Stimulated activated CD4-positive, alpha-beta T cell treated with anti-CD3 and anti-CD28 coated beads, Interleukin-1b, Interleukin-23, amount 100 ng/mL, for 1 hour (primary cell): ENCODE measurements around the gene GPR27.

ENCODE experiments used
- DNase-seq, 2 donors: peaks; one replicate each; pipeline ENCODE4 v3.0.0-alpha.2; 2020; ENCODE audit warnings: low read depth in 2 of 2

Gene GPR27

GRCh38 chr3:71732637-71733036, 21.0 kb upstream of the GPR27 start:
- DNase-seq: no peak

GRCh38 chr3:71733319-71733718, 20.3 kb upstream of the GPR27 start:
- no peak for DNase-seq

- no peak for DNase-seq
Observed at GRCh38 chr3:71734881-71735280, 18.8 kb upstream of the GPR27 start.

GRCh38 chr3:71742621-71743020, 11.0 kb upstream of the GPR27 start:
- DNase-seq: no peak

- no peak for DNase-seq
Observed at GRCh38 chr3:71744738-71745137, 8.9 kb upstream of the GPR27 start.

- DNase-seq: no peak
Observed at GRCh38 chr3:71751602-71752001, 2.1 kb upstream of the GPR27 start.

- no peak for DNase-seq
Observed at GRCh38 chr3:71752831-71753700, 589 bp upstream of the GPR27 start.

GRCh38 chr3:71754610-71755253, 1.1 kb downstream of the GPR27 start:
- DNase-seq: no peak

GRCh38 chr3:71758091-71758490, 4.4 kb downstream of the GPR27 start:
- no peak for DNase-seq

- no peak for DNase-seq
Observed at GRCh38 chr3:71759401-71759800, 5.7 kb downstream of the GPR27 start.

GRCh38 chr3:71760140-71760539, 6.5 kb downstream of the GPR27 start:
- DNase-seq: no peak

GRCh38 chr3:71763426-71763825, 9.8 kb downstream of the GPR27 start:
- no peak for DNase-seq

- DNase-seq: no peak
Observed at GRCh38 chr3:71771126-71771525, 17.5 kb downstream of the GPR27 start.

GRCh38 chr3:71771884-71772283, 18.2 kb downstream of the GPR27 start:
- no peak for DNase-seq

GRCh38 chr3:71776538-71776937, 22.9 kb downstream of the GPR27 start:
- DNase-seq: no peak

GRCh38 chr3:71778353-71778752, 24.7 kb downstream of the GPR27 start:
- DNase-seq: no peak

GRCh38 chr3:71779674-71780377, 26.2 kb downstream of the GPR27 start:
- DNase-seq: no peak

- DNase-seq: no peak
Observed at GRCh38 chr3:71780430-71780829, 26.8 kb downstream of the GPR27 start.

GRCh38 chr3:71783152-71783551, 29.5 kb downstream of the GPR27 start:
- DNase-seq: no peak

GRCh38 chr3:71784201-71784913, 30.7 kb downstream of the GPR27 start:
- no peak for DNase-seq

- no peak for DNase-seq
Observed at GRCh38 chr3:71784914-71785531, 31.4 kb downstream of the GPR27 start, which contains the start of gene PROK2. PROK2 (minus strand) TSS chr3:71785148; CDS start chr3:71785052, 96 bp downstream.
